Measurements from ENCODE around the gene GABRB3. TPM values are rescaled to one million over a fixed set of nuclear protein-coding genes. Genes with fewer than 3 reads are reported as not detected.

The GABRB3 gene
- total and polyA plus RNA-seq, 2 of the 8 experiments (the other 6 are each of a cell fraction or from before 2014, with no cell fraction given) = 98.8 to 163 TPM

DNA sequence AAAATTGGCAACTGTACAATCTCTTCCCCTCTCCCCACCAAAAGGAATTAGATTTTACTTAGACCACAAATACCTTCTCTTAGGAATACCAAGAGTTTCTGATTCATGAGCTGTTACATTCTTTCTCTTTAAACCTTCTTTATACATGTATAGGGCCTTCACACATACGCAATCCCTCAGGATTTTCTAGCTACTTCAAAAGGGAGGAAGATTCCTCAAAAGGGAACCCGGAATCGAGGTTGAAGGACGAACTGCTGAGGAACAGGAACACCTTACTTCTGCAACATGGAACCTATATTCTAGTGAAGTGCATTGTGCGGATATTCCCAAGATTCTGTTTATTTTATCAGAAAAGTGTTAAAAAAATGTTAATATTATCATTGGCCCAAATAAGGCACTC lies 52.3 kb downstream of the GABRB3 start:
- peaks cover 10 to 72% of the 10 kb centered on the region in 2 experiments for H3K79me2 ChIP-seq (ENCODE audit: control insufficient read depth in 1 of 2, insufficient read depth in 2 of 2, low read length in 2 of 2)
- H2BK20ac ChIP-seq (ENCODE audit: low read length) = no peak overlapping the region
- no peak overlapping the region for H3K23ac ChIP-seq (ENCODE audit: insufficient read length)
- peak overlapping the region; percentile 58 to 63 for H3K4me2 ChIP-seq (ENCODE audit: insufficient read depth in 1 of 2, low read depth in 2 of 2, low read length in 2 of 2)
- no peak overlapping the region for H3K4ac ChIP-seq (replicated peaks; ENCODE audit: insufficient read length, low read depth, low read length)
- H4K20me1 ChIP-seq (replicated peaks in 1 of 2; ENCODE audit: control insufficient read depth in 1 of 2, insufficient read depth in 2 of 2, low read length in 2 of 2) = peaks cover 1 to 4% of the 10 kb centered on the region in 2 experiments
- ChIA-PET POLR2A (ENCODE audit: partially characterized antibody) (interaction anchor here (1.0 to 2.0 kb wide), 5 partner anchors 9 to 19 kb away, joined by 3 to 6 read pairs (median 4); no protein-coding TSS in a partner anchor), CTCF (ENCODE audit: partially characterized antibody) (interaction anchor here (1.2 to 2.0 kb wide), 6 partner anchors 13 to 118 kb away, joined by 3 to 6 read pairs (median 4); no protein-coding TSS in a partner anchor)
- no peaks in the 10 kb centered on the region for H3K36me3 ChIP-seq (ENCODE audit: control insufficient read depth in 2 of 4, insufficient read depth in 4 of 4, low read length in 3 of 4)
- no peak overlapping the region for H4K5ac ChIP-seq (ENCODE audit: insufficient read length, low read depth, low read length)
- whole genome bisulfite sequencing, 2 experiments (ENCODE audit: extremely low coverage in 1 of 2, insufficient coverage in 1 of 2, insufficient read length in 1 of 2, insufficient replicate concordance in 2 of 2, low coverage in 1 of 2, low lambda C conversion rate in 2 of 2, missing lambda C conversion rate in 1 of 2) = 11% methylated on average over 5 of the region's 5 CpGs; no CpG with 5 or more reads in 1 of the 2 experiments
- no peak overlapping the region for H3K14ac ChIP-seq (ENCODE audit: insufficient read length)
- H3K9me3 ChIP-seq (ENCODE audit: insufficient read depth in 2 of 2, low read depth in 1 of 2, low read length in 1 of 2) = no peaks in the 10 kb centered on the region
- H3K18ac ChIP-seq (ENCODE audit: extremely low read depth, low read length) = no peak overlapping the region
- H3K27ac ChIP-seq (ENCODE audit: low read depth, low read length) = no peak overlapping the region
- H3K79me1 ChIP-seq (ENCODE audit: low read depth, low read length) = peaks cover 9% of the 10 kb centered on the region; the same call in 1 of the 2 replicates
- H4K91ac ChIP-seq (replicated peaks; ENCODE audit: insufficient read length, low read length) = peak overlapping the region; percentile 81
- no peak overlapping the region for H2BK15ac ChIP-seq (ENCODE audit: low read length)
- no peak overlapping the region for H2AK5ac ChIP-seq (ENCODE audit: low read depth, low read length)
- no peak overlapping the region for H4K8ac ChIP-seq (ENCODE audit: extremely low read depth, insufficient read depth, low read length)
- peak overlapping the region; percentile 1 for H2BK120ac ChIP-seq (replicated peaks; ENCODE audit: low read depth, low read length)
- H3K9ac ChIP-seq (replicated peaks in 1 of 4; ENCODE audit: extremely low read depth in 1 of 4, low read depth in 3 of 4, low read length in 3 of 4) = no peak overlapping the region
- peak overlapping the region in 3 of 4 experiments; percentile 10 to 44 (median 21); a peak in 4 of 8 replicates for H3K4me3 ChIP-seq (ENCODE audit: extremely low read depth in 1 of 4, insufficient read depth in 2 of 4, low read depth in 3 of 4, low read length in 4 of 4)
- DNase-seq (ENCODE audit: low read depth in 1 of 2, low spot score in 2 of 2) (no peak), FAIRE-seq (no peak)
- H2AFZ ChIP-seq (ENCODE audit: low read length) = no peak overlapping the region
- H3K4me1 ChIP-seq (replicated peaks in 1 of 4; ENCODE audit: control insufficient read depth in 3 of 4, insufficient read depth in 4 of 4, low read length in 3 of 4) = peaks cover 22 to 43% (median 36%) of the 10 kb centered on the region in 4 experiments
- no peaks in the 10 kb centered on the region; the same call in 1 of the 2 replicates for H3K23me2 ChIP-seq (ENCODE audit: low read depth, low read length)
- H3K56ac ChIP-seq (replicated peaks; ENCODE audit: insufficient read length, low read depth, low read length) = no peak overlapping the region
- no peak overlapping the region for H2BK12ac ChIP-seq (ENCODE audit: low read depth, low read length)
- H3K27me3 ChIP-seq (replicated peaks in 1 of 4; ENCODE audit: control insufficient read depth in 3 of 4, extremely low read depth in 1 of 4, insufficient read depth in 3 of 4, low read length in 3 of 4) = no peaks in the 10 kb centered on the region
- peak overlapping the region; percentile 55; the same call in 1 of the 2 replicates for H2BK5ac ChIP-seq (ENCODE audit: low read depth, low read length)
- TF ChIP-seq CHD1 (IDR thresholded peaks at IDR 0.05; ENCODE audit: low read depth, low read length) (no peak), RAD21 (IDR thresholded peaks at IDR 0.05 in 1 of 2, conservative IDR thresholded peaks at IDR 0.05 in 1 of 2; ENCODE audit: low read depth in 2 of 2, low read length in 2 of 2) (no peak), TBP (IDR thresholded peaks at IDR 0.05; ENCODE audit: low read depth, low read length) (no peak), ZNF274 (IDR thresholded peaks at IDR 0.05; ENCODE audit: borderline replicate concordance, extremely low read depth, low read length) (no peak), POLR2AphosphoS5 (IDR thresholded peaks at IDR 0.05; ENCODE audit: low read depth, low read length) (no peak), SAP30 (IDR thresholded peaks at IDR 0.05; ENCODE audit: insufficient read depth, insufficient replicate concordance, low read length) (no peak), BCL11A (IDR thresholded peaks at IDR 0.05; ENCODE audit: low read depth in 2 of 2, low read length in 2 of 2) (no peak), SUZ12 (IDR thresholded peaks at IDR 0.05; ENCODE audit: low read length) (no peak), HDAC2 (IDR thresholded peaks at IDR 0.05; ENCODE audit: borderline replicate concordance in 1 of 2, low read depth in 2 of 2, low read length in 2 of 2) (no peak), TEAD4 (IDR thresholded peaks at IDR 0.05; ENCODE audit: low read depth, low read length) (no peak)

Data from H1 (cell line).